GM12872 (cell line): Measurements from ENCODE around the gene GLYAT.

Experiments
- CTCF ChIP-seq: IDR thresholded peaks from 3 replicates; pipeline ENCODE4 v1.5.1; 2011; ENCODE audit warnings: low read depth, mild to moderate bottlenecking, low read length, moderate library complexity; ENCODE audit not compliant: insufficient read depth

Gene GLYAT

GRCh38 chr11:58726737-58727414 lies 4.9 kb downstream of the GLYAT start:
- TF ChIP-seq CTCF: no peak

DNA sequence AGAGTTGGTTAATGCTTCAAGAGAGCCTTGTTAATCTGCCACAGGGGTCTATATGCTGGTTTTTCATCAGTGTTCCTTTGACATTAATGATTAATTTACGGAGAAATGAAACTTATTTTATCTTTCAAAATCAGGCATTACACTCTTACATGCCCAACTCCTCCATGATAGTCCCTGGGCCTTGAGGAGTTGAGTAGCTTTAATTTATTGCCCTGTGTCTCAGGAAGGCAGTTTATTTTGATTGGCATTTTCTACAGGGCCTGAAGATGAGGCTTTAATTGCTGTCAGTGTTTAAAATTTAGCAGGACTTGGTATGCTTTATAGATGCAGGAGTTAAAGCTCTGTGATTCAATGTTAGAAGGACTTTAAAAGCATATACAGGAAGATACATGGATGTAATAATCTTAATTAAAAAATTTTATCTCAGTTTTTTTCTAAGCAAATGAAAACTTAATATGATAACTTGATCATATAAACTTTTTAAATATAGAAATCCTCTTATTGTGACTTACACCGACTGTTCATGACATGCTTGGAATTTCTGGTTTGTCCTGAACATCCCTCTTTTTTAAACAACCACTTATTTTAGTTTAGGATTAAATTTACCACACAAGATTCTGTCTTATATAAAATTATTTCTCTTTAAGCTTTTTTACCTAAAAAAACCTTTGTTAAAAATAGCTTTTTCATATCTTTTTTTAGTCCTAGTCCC lies 12.2 kb downstream of the GLYAT start:
- TF ChIP-seq CTCF: no peak

GRCh38 chr11:58712531-58712930 lies 19.2 kb downstream of the GLYAT start:
- TF ChIP-seq CTCF: no peak

GRCh38 chr11:58711832-58712231 lies 19.9 kb downstream of the GLYAT start:
- TF ChIP-seq CTCF: no peak

- TF ChIP-seq CTCF: no peak
These were observed 24.0 kb downstream of the GLYAT start for GRCh38 chr11:58707767-58708166.

DNA sequence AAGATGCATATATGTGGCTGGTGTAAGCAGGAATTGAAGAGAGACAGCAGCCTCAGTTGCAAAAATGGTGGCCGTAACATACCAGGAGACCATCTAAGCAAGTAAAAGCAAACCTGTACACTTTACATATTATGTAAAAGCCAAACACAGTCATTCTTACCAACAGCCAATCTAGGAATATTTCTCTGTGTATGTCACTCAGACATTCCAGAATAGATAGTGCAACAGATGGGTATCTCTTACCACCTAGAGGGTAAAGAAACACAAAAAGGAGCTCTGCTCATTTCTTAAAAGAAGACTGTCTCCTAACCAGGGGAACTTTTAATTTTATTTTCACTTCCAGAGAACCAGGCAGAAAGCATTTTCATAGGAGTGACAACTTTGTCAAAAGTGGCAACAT lies 38.7 kb downstream of the GLYAT start:
- TF ChIP-seq CTCF: no peak

DNA sequence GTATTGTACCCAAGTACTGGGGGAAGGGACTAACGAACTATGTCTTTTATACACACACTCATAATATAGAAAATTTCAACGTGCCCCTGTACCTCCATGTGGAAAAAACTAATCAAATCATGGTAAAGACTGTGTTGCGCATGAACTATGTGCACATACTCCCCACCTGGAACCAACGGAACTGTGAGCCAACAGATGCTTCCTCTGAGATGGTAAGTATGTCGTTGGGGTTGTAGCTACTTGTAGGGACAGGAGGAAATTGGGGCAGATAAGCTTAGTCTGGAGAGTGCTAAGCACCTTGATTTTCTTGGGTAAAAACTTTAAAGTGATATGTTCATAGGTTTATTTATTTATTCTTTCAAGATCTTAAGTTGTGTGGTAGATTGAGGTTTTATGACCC lies 40.1 kb downstream of the GLYAT start:
- no peak for TF ChIP-seq CTCF
